HFFc6 (cell line): ENCODE results near the gene UBQLN1. TPM values are rescaled to one million over a fixed set of nuclear protein-coding genes. Genes with fewer than 3 reads are reported as not detected.

ENCODE experiments used
- DNase-seq: peaks from one replicate; pipeline ENCODE4 v3.0.0-alpha.2; 2018
- H3K27ac Mint-ChIP-seq: 2 replicates; pipeline ENCODE4 v1.8.0; 2020; ENCODE audit warnings: mild to moderate bottlenecking, mixed read lengths
- H3K27me3 Mint-ChIP-seq: 2 replicates; pipeline ENCODE4 v1.8.0; 2021; ENCODE audit warnings: mild to moderate bottlenecking, moderate library complexity, mixed read lengths; ENCODE audit not compliant: insufficient read depth
- H3K36me3 Mint-ChIP-seq: 2 replicates; pipeline ENCODE4 v1.8.0; 2021; ENCODE audit warnings: low read depth, mixed read lengths
- H3K4me1 Mint-ChIP-seq: 2 replicates; pipeline ENCODE4 v1.8.0; 2020; ENCODE audit warnings: low read depth, mixed read lengths
- H3K4me3 Mint-ChIP-seq: 2 replicates; pipeline ENCODE4 v1.8.0; 2020; ENCODE audit warnings: mild to moderate bottlenecking, moderate library complexity, mixed read lengths
- H3K9me3 Mint-ChIP-seq: 2 replicates; pipeline ENCODE4 v1.8.0; 2020; ENCODE audit warnings: mild to moderate bottlenecking, mixed read lengths
- total RNA-seq, 6 experiments: library from RNA; stranded (reverse); fragmentation: NEBNext Ultra II Directional; extraction: Animal tissue kit (Norgen Biotek cat#: 25700); gene quantifications; 2 replicates in 1 of 6; 3 replicates in 5 of 6; pipeline ENCODE4 v1.2.3, GENCODE V29; 2021
- TF ChIP-seq, protein P1 (sequence below): fragments of 200-600 bp; sonication (generic); IDR thresholded peaks from 2 replicates; pipeline ENCODE4 v1.5.0; 2021; ENCODE audit warnings: antibody characterized with exemption, mild to moderate bottlenecking

UBQLN1 gene
- total RNA-seq, 6 experiments from 2014 or later = 107 to 138 (median 126) TPM

DNA sequence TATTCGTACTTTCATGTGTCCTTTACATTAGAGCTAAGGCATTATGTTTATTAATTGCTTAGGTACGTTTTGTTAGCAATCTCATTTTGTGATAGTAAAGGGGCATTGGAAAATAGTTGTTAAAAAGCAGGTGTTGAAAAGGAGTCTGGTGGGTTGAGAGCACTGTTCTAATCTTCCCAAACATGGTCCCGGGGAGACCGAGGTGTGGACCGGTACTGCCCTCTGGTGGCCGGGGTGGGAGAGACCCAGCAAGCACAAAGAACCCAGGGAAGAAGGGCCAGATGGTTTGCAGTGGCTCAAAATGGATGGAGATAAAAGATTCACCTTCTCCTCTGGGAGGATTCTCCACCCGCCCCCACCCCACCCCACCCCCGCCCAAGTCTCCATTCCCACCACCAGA is 58.7 kb downstream of the UBQLN1 start:
- 0 out of 2 replicates have a peak, but pooled peaks cover 1% of the 10 kb centered on the region for H3K27me3 Mint-ChIP-seq
- no peaks in the 10 kb centered on the region for H3K9me3 Mint-ChIP-seq
- no peaks in the 10 kb centered on the region for H3K4me1 Mint-ChIP-seq
- TF ChIP-seq, protein P1, sequence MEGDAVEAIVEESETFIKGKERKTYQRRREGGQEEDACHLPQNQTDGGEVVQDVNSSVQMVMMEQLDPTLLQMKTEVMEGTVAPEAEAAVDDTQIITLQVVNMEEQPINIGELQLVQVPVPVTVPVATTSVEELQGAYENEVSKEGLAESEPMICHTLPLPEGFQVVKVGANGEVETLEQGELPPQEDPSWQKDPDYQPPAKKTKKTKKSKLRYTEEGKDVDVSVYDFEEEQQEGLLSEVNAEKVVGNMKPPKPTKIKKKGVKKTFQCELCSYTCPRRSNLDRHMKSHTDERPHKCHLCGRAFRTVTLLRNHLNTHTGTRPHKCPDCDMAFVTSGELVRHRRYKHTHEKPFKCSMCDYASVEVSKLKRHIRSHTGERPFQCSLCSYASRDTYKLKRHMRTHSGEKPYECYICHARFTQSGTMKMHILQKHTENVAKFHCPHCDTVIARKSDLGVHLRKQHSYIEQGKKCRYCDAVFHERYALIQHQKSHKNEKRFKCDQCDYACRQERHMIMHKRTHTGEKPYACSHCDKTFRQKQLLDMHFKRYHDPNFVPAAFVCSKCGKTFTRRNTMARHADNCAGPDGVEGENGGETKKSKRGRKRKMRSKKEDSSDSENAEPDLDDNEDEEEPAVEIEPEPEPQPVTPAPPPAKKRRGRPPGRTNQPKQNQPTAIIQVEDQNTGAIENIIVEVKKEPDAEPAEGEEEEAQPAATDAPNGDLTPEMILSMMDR = peak; percentile 88
- no peak overlapping the region for H3K27ac Mint-ChIP-seq
- no peak overlapping the region for H3K4me3 Mint-ChIP-seq
- peak; percentile 38 for DNase-seq
- peaks cover 20% of the 10 kb centered on the region for H3K36me3 Mint-ChIP-seq

DNA sequence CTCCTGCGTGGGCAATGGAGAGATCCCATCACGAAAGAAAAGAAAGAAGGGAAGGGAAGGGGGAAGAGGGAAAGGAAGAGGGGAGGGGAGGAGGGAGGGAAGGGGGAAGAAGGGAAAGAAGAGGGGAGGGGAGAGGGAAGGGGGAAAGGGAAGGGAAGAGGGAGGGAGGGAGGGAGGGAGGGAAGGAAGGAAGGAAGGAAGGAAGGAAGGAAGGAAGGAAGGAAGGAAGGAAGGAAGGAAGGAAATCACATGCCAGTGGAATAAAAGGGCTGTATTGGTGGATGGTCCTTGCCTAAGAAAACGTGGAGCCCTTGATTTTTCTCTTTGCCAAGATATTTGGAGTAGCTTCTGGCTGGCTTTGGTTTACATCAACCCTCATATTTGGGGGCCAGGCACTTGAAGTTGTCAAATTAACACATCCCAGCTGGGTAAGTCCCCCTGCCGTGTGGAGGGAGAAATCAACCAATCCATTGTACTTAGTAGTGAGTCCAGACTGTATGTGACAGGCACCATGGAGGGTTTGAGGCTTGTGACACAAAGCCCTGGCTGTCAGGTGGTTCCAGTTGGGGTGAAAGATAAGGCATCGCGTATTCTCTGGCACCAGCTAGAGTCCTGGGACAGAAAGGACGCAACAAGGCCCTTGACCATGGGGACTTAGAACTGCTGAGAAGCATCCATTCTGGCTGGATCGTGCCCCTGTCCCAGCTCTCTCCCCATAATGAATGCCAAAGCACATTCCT is 61.1 kb downstream of the UBQLN1 start:
- H3K27me3 Mint-ChIP-seq = no peaks in the 10 kb centered on the region
- no peaks in the 10 kb centered on the region for H3K4me1 Mint-ChIP-seq
- TF ChIP-seq, protein P1 = no peak
- H3K27ac Mint-ChIP-seq = no peak overlapping the region
- DNase-seq = no peak
- no peaks in the 10 kb centered on the region for H3K9me3 Mint-ChIP-seq
- peaks cover 3% of the 10 kb centered on the region for H3K36me3 Mint-ChIP-seq
- no peak overlapping the region for H3K4me3 Mint-ChIP-seq

DNA sequence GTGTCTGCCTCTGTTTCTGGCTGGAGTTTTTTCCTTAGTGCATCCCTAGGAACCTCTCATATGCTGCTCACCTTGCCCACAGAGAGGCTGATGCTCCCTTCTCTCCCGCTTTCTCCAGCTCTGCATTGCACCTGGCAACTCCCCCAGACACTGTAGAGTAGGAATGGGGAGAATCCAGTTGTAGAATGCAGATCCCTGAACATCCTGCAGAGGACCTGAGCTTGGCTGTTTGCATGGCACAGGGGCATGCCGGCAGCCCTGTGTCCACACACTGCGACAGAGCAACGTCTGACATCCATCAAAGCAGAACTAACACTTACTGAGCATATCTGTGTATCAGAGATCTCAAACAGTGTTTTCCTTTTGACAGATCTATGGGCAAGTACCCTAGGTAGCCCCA is 65.0 kb downstream of the UBQLN1 start:
- Mint-ChIP-seq H3K9me3 (no peaks in the 10 kb centered on the region), H3K27me3 (no peaks in the 10 kb centered on the region), H3K4me3 (no peak overlapping the region), H3K27ac (no peak overlapping the region), H3K36me3 (no peaks in the 10 kb centered on the region), H3K4me1 (peaks cover 6% of the 10 kb centered on the region)
- TF ChIP-seq, protein P1 = no peak
- DNase-seq = no peak

DNA sequence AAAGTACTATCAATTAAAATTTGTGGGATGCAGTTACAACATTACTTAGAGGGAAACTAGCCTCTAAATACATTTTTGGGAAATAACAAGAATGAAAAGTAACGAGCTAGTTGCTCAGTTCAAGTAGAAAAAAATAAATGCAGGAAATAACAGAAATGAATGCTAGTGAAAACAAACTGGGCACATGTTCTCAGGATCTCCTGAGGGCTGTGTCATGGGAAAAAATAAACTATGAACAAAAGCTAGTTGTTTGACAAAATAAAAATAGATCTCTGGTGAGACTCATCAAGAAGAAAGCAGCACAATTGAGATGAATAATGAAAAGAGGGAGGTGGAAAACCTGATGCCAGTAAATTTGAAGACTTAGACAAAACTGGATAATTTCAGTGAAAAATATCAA is 68.5 kb downstream of the UBQLN1 start:
- Mint-ChIP-seq H3K4me1 (peaks cover 6% of the 10 kb centered on the region), H3K36me3 (no peaks in the 10 kb centered on the region), H3K4me3 (no peak overlapping the region), H3K27ac (no peak overlapping the region), H3K9me3 (no peaks in the 10 kb centered on the region), H3K27me3 (no peaks in the 10 kb centered on the region)
- no peak for DNase-seq
- TF ChIP-seq, protein P1 = no peak

DNA sequence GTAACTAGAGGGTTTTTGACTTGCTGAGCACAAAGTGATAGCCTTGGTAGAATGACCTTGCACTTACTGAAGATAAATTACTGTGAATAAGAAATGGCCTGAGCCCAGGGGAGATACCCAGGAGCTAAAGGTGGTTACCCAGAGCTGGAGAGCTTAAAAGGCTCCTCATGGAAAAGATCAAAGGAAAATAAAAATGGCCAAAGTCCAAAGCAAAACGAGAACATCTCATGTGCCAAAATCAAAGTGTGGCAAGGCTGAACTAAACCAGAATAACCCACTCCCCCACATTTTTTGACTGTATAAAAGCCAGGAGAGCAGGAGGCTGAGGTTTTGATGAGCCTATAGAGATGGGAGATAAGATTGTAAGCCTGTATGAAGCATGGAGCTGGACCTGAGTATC is 70.4 kb downstream of the UBQLN1 start:
- Mint-ChIP-seq H3K36me3 (no peaks in the 10 kb centered on the region), H3K4me1 (peaks cover 6% of the 10 kb centered on the region), H3K27ac (no peak overlapping the region), H3K4me3 (no peak overlapping the region), H3K9me3 (no peaks in the 10 kb centered on the region), H3K27me3 (no peaks in the 10 kb centered on the region)
- DNase-seq = no peak
- TF ChIP-seq, protein P1 = no peak
